Trophoblast cell (in vitro differentiated cells and primary cell): ENCODE results near the gene SLX4IP.

Experiments
- DNase-seq, 2 donors: peaks; one replicate each; pipeline ENCODE4 v3.0.0-alpha.2; 2016
- H2AFZ ChIP-seq: 2 replicates; pipeline ENCODE4 v1.6.1; 2013; ENCODE audit warnings: low read length, moderate library complexity, mild to moderate bottlenecking; ENCODE audit not compliant: insufficient read depth, poor library complexity
- H2AK5ac ChIP-seq: 2 replicates; pipeline ENCODE4 v1.6.1; 2013; ENCODE audit warnings: mild to moderate bottlenecking, low read length
- H2BK120ac ChIP-seq: 2 replicates; pipeline ENCODE4 v1.6.1; 2013; ENCODE audit warnings: low read length, mild to moderate bottlenecking, moderate library complexity; ENCODE audit not compliant: insufficient read depth, poor library complexity
- H2BK12ac ChIP-seq: 2 replicates; pipeline ENCODE4 v1.6.1; 2013; ENCODE audit warnings: mild to moderate bottlenecking, low read length, moderate library complexity
- H2BK5ac ChIP-seq: 2 replicates; pipeline ENCODE4 v1.6.1; 2013; ENCODE audit warnings: low read length, low read depth, moderate library complexity, mild to moderate bottlenecking; ENCODE audit not compliant: poor library complexity
- H3K14ac ChIP-seq: 2 replicates; pipeline ENCODE4 v1.6.1; 2013; ENCODE audit warnings: mild to moderate bottlenecking, low read length
- H3K18ac ChIP-seq: 2 replicates; pipeline ENCODE4 v1.6.1; 2013; ENCODE audit warnings: mild to moderate bottlenecking, low read length
- H3K23ac ChIP-seq: 2 replicates; pipeline ENCODE4 v1.6.1; 2013; ENCODE audit warnings: low read length
- H3K27ac ChIP-seq: 2 replicates; pipeline ENCODE4 v1.5.1; 2013; ENCODE audit warnings: low read depth, mild to moderate bottlenecking, inconsistent platforms, low read length, moderate library complexity
- H3K27me3 ChIP-seq: 2 replicates; pipeline ENCODE4 v1.6.1; 2013; ENCODE audit warnings: inconsistent platforms, mild to moderate bottlenecking, low read length, moderate library complexity; ENCODE audit not compliant: insufficient read depth
- H3K36me3 ChIP-seq, 2 experiments: 1 replicate in 1 of 2; 2 replicates in 1 of 2; pipeline ENCODE4 v1.6.1; 2013; ENCODE audit warnings: low read length in 2 of 2, mild to moderate bottlenecking in 2 of 2, moderate library complexity in 1 of 2; ENCODE audit not compliant: insufficient read depth in 2 of 2, control insufficient read depth in 1 of 2
- H3K4ac ChIP-seq: 2 replicates; pipeline ENCODE4 v1.6.1; 2013; ENCODE audit warnings: low read depth, mild to moderate bottlenecking, low read length, moderate library complexity
- H3K4me1 ChIP-seq, 2 experiments: 1 replicate in 1 of 2; 2 replicates in 1 of 2; pipeline ENCODE4 v1.6.1; 2013; ENCODE audit warnings: low read length in 2 of 2, mild to moderate bottlenecking in 2 of 2, moderate library complexity in 1 of 2; ENCODE audit not compliant: insufficient read depth in 2 of 2, control insufficient read depth in 1 of 2
- H3K4me2 ChIP-seq: 2 replicates; pipeline ENCODE4 v1.6.1; 2013; ENCODE audit warnings: inconsistent platforms, mild to moderate bottlenecking, low read length, moderate library complexity
- H3K4me3 ChIP-seq: 2 replicates; pipeline ENCODE4 v1.5.1; 2013; ENCODE audit warnings: mild to moderate bottlenecking, low read depth, low read length, inconsistent platforms
- H3K79me1 ChIP-seq: one replicate; pipeline ENCODE4 v1.6.1; 2013; ENCODE audit warnings: low read length
- H3K79me2 ChIP-seq: 2 replicates; pipeline ENCODE4 v1.6.1; 2013; ENCODE audit warnings: low read length, mild to moderate bottlenecking; ENCODE audit not compliant: control insufficient read depth, insufficient read depth, poor library complexity
- H3K9ac ChIP-seq: 2 replicates; pipeline ENCODE4 v1.6.1; 2013; ENCODE audit warnings: mild to moderate bottlenecking, low read length
- H3K9me3 ChIP-seq: 2 replicates; pipeline ENCODE4 v1.6.1; 2013; ENCODE audit warnings: low read depth, mild to moderate bottlenecking, control low read depth, inconsistent platforms, low read length; ENCODE audit not compliant: insufficient read depth
- H4K12ac ChIP-seq: 2 replicates; pipeline ENCODE4 v1.6.1; 2013; ENCODE audit warnings: low read depth, mild to moderate bottlenecking, low read length, moderate library complexity
- H4K8ac ChIP-seq: 2 replicates; pipeline ENCODE4 v1.6.1; 2013; ENCODE audit warnings: low read depth, mild to moderate bottlenecking, low read length, moderate library complexity
- H4K91ac ChIP-seq: one replicate; pipeline ENCODE4 v1.6.1; 2013; ENCODE audit warnings: low read depth, mild to moderate bottlenecking, low read length, moderate library complexity
- WGBS: extraction: QIAGEN DNeasy Blood & Tissue Kit; methylation state at CpG from one replicate; pipeline ENCODE4 v1.1.7; 2013; ENCODE audit warnings: missing lambda C conversion rate; ENCODE audit not compliant: insufficient read length, insufficient coverage; ENCODE audit errors: extremely low coverage; 5-methylcytosine and 5-hydroxymethylcytosine counted together

The SLX4IP gene

DNA sequence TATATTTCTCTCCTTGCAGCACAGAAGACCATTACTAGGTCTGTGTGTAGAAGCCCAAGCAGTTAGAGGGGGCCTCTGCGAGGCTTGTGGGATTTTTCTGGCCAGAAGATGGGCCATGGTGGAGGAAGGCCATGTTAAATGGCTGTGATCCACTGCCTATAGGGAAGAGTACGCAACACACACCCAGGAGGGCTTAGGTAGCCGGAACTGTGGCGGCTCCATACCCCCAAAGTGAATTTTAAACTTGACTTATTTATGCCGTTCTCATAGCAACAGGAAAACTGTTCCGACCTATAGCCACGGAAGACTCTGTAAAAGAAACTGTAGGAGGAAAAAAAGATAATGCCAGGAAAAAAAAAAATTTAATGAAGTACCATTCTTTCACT is 69.5 kb downstream of the SLX4IP start:
- H3K27me3 ChIP-seq = no peaks in the 10 kb centered on the region
- no peak overlapping the region for H2BK5ac ChIP-seq
- H3K4me3 ChIP-seq = no peak overlapping the region
- peaks cover 3% of the 10 kb centered on the region for H3K79me1 ChIP-seq
- H3K23ac ChIP-seq = no peak overlapping the region
- no peak for DNase-seq
- H2BK120ac ChIP-seq = no peak overlapping the region
- no peak overlapping the region for H3K18ac ChIP-seq
- H3K4ac ChIP-seq = no peak overlapping the region
- peaks cover 2% of the 10 kb centered on the region for H3K9me3 ChIP-seq
- H3K79me2 ChIP-seq = no peaks in the 10 kb centered on the region
- H4K8ac ChIP-seq = no peak overlapping the region
- H2AK5ac ChIP-seq = no peak overlapping the region
- no peak overlapping the region for H3K4me2 ChIP-seq
- H3K36me3 ChIP-seq = no peaks in the 10 kb centered on the region
- H2AFZ ChIP-seq = no peak overlapping the region
- no peak overlapping the region for H3K27ac ChIP-seq
- no CpG with 5 or more reads among the region's 7 CpGs for WGBS
- H2BK12ac ChIP-seq = no peak overlapping the region
- H4K91ac ChIP-seq = no peak overlapping the region
- no peak overlapping the region for H3K9ac ChIP-seq
- H3K4me1 ChIP-seq = peaks cover 3 to 17% of the 10 kb centered on the region in 2 experiments
- no peak overlapping the region for H4K12ac ChIP-seq
- no peak overlapping the region for H3K14ac ChIP-seq

GRCh38 chr20:10504994-10505730 is 70.1 kb downstream of the SLX4IP start:
- Histone ChIP-seq H3K4me3 (no peak overlapping the region), H2AFZ (no peak overlapping the region), H2AK5ac (no peak overlapping the region), H2BK120ac (no peak overlapping the region), H3K27ac (no peak overlapping the region), H2BK12ac (peak overlapping the region; percentile 6), H3K9ac (no peak overlapping the region), H3K23ac (no peak overlapping the region), H3K9me3 (peaks cover 2% of the 10 kb centered on the region), H3K27me3 (no peaks in the 10 kb centered on the region), H4K91ac (no peak overlapping the region), H3K79me2 (no peaks in the 10 kb centered on the region), H4K8ac (no peak overlapping the region), H4K12ac (no peak overlapping the region), H3K18ac (no peak overlapping the region), H3K4ac (no peak overlapping the region), H3K36me3 (no peaks in the 10 kb centered on the region), H3K4me1 (peaks cover 3 to 17% of the 10 kb centered on the region in 2 experiments), H3K4me2 (no peak overlapping the region), H3K14ac (no peak overlapping the region), H2BK5ac (no peak overlapping the region), H3K79me1 (peaks cover 3% of the 10 kb centered on the region)
- whole genome bisulfite sequencing = no CpG with 5 or more reads among the region's 5 CpGs
- DNase-seq = no peak

- no peak overlapping the region for H4K12ac ChIP-seq
- H3K23ac ChIP-seq = no peak overlapping the region
- no peak overlapping the region for H3K4me2 ChIP-seq
- peaks cover 3 to 16% of the 10 kb centered on the region in 2 experiments for H3K4me1 ChIP-seq
- H3K4ac ChIP-seq = no peak overlapping the region
- H2BK5ac ChIP-seq = no peak overlapping the region
- no peak for DNase-seq
- H3K27me3 ChIP-seq = no peaks in the 10 kb centered on the region
- no peaks in the 10 kb centered on the region for H3K79me2 ChIP-seq
- H3K9ac ChIP-seq = no peak overlapping the region
- H3K36me3 ChIP-seq = no peaks in the 10 kb centered on the region
- no peak overlapping the region for H2AFZ ChIP-seq
- H4K8ac ChIP-seq = no peak overlapping the region
- peaks cover 5% of the 10 kb centered on the region for H3K79me1 ChIP-seq
- H3K27ac ChIP-seq = no peak overlapping the region
- H4K91ac ChIP-seq = no peak overlapping the region
- no peak overlapping the region for H2BK120ac ChIP-seq
- no peak overlapping the region for H3K14ac ChIP-seq
- no peak overlapping the region for H3K18ac ChIP-seq
- H3K9me3 ChIP-seq = peaks cover 2% of the 10 kb centered on the region
- no peak overlapping the region for H2AK5ac ChIP-seq
- no peak overlapping the region for H3K4me3 ChIP-seq
- WGBS = no CpG with 5 or more reads among the region's 2 CpGs
- no peak overlapping the region for H2BK12ac ChIP-seq
Measured at GRCh38 chr20:10505827-10506226, 70.7 kb downstream of the SLX4IP start.

DNA sequence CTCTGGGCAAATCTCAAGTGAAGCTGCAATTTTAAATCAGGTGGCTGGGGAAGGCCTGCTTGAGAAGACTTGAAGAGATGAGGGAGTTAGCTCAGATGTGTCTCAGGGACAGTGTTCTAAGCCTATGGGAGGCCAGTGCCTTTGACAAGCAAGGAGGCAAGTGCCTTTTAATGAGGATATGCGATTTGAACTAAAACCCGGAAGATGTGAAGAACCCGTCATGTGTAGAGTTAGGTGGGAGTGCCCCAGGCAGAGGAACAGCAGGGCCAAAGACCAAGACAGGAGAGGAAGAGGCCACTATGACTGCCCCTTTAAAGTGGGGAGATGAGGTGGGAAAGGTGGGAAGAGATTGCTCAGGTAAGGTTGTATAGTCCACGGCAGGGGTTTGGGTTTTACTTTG is 71.9 kb downstream of the SLX4IP start:
- no peak for DNase-seq
- WGBS = no CpG with 5 or more reads among the region's 4 CpGs
- Histone ChIP-seq H3K4me1 (peaks cover 6 to 21% of the 10 kb centered on the region in 2 experiments), H3K4ac (no peak overlapping the region), H3K23ac (no peak overlapping the region), H3K9ac (no peak overlapping the region), H3K27me3 (no peaks in the 10 kb centered on the region), H3K18ac (no peak overlapping the region), H4K12ac (no peak overlapping the region), H3K9me3 (peaks cover 2% of the 10 kb centered on the region), H2AK5ac (no peak overlapping the region), H3K27ac (no peak overlapping the region), H3K14ac (no peak overlapping the region), H2BK120ac (no peak overlapping the region), H3K79me2 (no peaks in the 10 kb centered on the region), H3K4me2 (no peak overlapping the region), H4K91ac (no peak overlapping the region), H2BK5ac (no peak overlapping the region), H2BK12ac (no peak overlapping the region), H2AFZ (no peak overlapping the region), H3K36me3 (no peaks in the 10 kb centered on the region), H4K8ac (no peak overlapping the region), H3K4me3 (no peak overlapping the region), H3K79me1 (peaks cover 10% of the 10 kb centered on the region)
